Activated CD4-positive, alpha-beta T cell treated with anti-CD3 and anti-CD28 coated beads, Interleukin-2, amount 50 U/mL, for 16 hours (primary cell): ENCODE measurements around the gene CADM2.

Experiments used
- DNase-seq: peaks from one replicate; pipeline ENCODE4 v3.0.0-alpha.2; 2020

The CADM2 gene

DNA sequence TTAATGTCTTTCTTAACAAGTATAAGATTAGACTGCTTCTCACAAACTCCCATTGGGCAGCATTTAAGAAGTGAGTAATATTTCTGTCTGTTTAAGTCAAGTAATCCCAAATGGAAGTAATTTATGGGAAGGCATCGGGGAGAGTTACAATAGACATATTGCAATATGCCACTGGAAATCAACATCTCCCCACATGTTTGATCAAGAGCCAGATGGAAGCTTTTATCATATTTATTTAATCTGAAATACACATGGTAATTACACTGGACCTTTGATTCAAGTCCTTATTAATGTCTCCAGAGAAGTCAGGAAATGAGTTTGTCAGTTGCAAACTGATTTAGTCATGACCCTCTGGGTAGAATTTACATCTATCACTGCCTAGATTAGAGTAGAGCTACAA is 1088.4 kb downstream of the CADM2 start:
- DNase-seq, result no peak

DNA sequence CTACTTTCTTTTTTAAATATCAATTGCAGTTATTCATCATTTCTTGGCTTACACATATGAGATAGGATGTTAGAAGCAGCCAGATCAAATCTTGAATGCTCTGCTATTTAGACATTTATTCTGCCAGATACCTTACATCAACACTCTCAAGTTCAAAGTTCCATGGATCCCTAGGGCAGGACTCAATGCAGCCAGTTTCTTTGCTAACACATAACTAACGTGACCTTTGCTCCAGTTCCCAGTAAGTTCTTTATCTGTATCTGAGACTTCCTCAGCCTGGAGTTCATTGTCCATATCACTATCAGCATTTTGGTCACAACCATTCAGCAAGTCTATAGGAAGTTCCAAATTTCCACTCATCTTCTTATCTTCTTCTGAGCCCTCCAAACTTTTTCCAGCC is 1092.3 kb downstream of the CADM2 start:
- DNase-seq, result no peak

DNA sequence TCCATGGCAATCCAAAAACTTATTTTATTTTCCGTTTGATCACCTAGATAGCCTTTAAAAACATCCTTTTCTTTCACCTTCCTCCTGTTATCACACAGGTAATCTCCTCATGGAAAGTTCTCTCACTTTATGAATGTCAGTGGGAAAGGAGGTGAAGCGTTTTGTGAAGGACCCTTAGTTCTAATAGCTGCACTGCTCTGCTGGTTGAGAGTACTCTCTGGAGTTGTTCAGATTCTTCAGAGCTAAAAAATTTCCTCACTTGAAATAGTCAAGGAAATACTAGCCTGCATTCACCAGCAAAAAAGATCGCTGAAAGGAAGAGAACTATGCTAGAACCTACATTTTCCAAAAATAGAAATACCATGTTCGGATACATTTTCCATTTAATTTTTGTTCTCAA is 1097.2 kb downstream of the CADM2 start:
- no peak for DNase-seq

DNA sequence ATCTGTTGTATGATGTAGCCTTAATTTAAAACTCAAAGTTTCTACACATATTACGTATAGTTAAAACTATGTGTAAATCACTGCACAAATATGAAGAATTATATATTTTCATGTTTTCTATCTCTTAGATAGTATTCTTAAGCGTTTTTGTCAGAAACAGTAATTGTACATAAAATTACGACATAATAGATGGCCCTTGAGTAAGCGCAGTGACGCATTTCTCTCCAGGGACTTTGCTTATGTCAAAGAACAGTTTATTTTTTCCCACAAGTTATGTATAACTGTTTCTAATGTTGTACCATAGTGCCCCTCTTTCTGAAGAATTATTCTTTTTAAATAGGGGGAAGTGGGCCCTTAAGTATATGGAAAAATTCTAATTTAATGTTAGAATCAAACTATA is 1098.2 kb downstream of the CADM2 start:
- DNase-seq, result no peak

DNA sequence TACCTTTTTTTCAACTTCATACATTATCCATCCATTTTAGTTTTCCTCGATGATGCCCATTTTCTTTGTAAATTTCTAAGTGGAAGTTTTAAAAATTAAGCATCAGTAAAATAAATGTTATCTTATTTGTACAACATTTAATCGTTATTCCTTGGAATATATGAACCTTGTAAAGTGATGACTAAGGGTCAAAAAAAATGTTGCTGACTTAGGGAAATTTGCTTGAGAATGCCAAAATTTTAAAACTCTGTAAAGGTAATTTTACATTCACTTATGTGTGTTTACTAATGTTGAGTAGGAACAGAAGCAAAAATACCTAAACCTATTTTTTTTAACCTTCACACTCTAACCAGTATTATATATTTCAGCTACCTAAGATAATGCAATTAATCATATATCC is 1115.0 kb downstream of the CADM2 start:
- no peak for DNase-seq

DNA sequence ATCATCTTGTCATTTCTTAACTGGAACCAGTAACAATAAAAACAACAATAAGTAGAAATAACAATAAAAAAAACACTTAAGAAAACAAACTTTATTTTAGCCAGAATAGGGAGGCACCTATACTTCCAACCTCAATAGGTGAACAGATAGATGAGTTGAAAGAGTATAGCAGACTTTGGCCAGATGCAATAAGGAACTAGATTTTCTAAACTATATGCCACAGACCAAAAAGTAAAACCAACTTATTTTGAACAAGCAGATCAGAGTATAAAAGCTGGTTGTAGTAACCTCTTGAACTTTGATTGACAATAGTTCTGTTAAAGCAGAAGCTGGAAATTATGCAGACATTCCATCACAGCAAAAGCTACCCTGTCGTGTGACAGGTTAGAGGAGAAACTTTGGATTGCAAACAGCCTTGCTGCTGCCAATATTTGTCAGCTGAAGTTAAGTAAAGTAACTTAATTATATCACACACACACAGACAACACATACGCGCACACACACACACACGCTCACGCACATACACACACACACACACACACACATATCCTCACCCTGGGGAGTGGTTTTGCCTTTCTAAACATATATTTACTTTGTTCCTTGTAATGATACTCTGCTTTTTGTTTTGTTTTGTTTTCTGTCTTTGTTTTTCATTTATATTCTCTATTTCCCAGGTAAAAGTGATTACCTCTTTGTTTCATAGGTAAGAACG is 1128.5 kb downstream of the CADM2 start:
- no peak for DNase-seq

DNA sequence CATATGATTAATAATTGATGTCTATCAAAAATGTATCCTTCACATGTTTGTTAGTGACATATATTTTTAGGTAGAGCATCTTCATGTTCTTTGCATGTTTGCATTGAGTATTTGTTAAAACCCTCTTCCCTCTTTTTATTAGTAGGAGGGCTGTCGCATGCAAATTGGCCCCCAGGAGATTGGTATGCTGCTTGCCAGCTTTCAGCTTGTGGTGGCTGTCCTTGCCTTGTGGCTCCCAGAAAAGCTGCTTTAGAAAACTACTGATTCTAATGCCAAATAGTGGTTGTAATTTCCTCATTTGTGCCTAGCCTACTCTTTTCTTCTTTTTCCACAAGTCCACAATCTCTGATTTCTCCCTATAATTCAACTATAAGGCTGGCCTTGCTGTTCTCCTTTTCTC is 1145.4 kb downstream of the CADM2 start:
- DNase-seq, result no peak

DNA sequence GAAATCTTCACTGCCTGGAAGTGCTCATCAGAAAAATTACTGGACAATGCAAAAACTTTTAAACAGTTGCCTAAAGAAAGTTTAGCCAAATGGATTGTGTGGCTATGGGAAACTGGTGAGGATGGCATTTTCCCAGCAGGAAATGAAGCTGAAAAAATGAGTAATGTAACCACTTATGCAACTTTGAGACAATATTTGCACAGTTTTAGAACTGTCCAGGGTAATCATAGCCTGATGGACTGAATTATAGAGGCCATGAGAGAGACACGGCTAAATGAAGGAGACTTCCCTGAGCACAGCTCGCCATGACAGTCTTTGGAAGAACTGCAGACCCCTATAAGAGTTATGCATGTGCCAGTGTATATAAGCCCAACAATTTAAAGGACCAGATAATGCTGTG is 1150.6 kb downstream of the CADM2 start:
- no peak for DNase-seq
